Measurements from ENCODE around the gene CCDC7. TPM values are rescaled to one million over a fixed set of nuclear protein-coding genes. Genes with fewer than 3 reads are reported as not detected.
"Not testable (repeated sequence)": the region's sequence is repeated elsewhere in the genome, so short reads cannot be mapped to it uniquely, and the experiment has no call there.

CCDC7 gene
- total RNA-seq, 1 donor from 2014 or later: 11.1 TPM

DNA sequence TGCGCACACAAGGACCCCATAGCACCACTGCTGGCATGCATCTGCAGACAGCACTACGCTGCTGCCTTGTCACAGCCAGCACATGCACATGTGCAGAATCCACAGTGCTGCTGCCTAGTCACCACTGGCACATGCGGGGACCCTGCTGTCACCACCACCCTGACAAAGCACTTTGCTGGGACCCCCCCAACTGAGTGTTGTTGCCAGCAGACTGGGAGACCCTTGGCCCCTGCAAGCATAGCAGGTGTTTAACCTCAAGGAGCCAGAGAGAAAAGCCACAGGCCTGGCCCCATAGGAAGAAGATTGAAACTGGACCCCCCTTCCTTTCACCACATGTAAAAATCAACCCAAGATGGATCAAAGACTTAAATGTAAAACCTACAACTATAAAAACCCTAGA lies 300.9 kb downstream of the CCDC7 start:
- Mint-ChIP-seq H3K4me1 (no peaks in the 10 kb centered on the region), H3K27ac (no peak overlapping the region), H3K9me3 (peaks cover 30% of the 10 kb centered on the region), H3K36me3 (peaks cover 9% of the 10 kb centered on the region), H3K27me3 (ENCODE audit: low read depth) (no peaks in the 10 kb centered on the region), H3K4me3 (no peak overlapping the region)
- no peak for DNase-seq (ENCODE audit: low spot score in 2 of 2, unreplicated experiment in 2 of 2)
- TF ChIP-seq, protein P1, sequence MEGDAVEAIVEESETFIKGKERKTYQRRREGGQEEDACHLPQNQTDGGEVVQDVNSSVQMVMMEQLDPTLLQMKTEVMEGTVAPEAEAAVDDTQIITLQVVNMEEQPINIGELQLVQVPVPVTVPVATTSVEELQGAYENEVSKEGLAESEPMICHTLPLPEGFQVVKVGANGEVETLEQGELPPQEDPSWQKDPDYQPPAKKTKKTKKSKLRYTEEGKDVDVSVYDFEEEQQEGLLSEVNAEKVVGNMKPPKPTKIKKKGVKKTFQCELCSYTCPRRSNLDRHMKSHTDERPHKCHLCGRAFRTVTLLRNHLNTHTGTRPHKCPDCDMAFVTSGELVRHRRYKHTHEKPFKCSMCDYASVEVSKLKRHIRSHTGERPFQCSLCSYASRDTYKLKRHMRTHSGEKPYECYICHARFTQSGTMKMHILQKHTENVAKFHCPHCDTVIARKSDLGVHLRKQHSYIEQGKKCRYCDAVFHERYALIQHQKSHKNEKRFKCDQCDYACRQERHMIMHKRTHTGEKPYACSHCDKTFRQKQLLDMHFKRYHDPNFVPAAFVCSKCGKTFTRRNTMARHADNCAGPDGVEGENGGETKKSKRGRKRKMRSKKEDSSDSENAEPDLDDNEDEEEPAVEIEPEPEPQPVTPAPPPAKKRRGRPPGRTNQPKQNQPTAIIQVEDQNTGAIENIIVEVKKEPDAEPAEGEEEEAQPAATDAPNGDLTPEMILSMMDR (IDR thresholded peaks at IDR 0.05; ENCODE audit: unreplicated experiment): no peak

DNA sequence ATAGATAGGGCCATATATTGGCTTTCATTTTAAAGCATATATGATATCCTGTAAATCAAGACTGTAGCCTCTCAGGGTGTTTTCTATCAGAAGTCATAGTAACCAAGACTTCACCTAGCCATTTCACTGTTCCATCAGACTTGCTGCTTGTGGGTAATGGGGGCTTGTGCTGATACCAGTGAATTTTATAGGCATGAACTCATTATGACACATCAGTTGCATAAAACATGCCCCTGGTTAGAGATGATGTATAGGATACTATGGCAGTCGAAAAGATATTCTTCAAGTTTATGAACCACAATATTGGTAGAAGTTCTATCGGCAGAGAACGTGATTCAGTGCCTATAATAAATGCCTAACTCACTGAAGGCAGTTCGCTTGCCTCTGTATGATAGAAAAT lies 305.6 kb downstream of the CCDC7 start:
- no peak overlapping the region for H3K27ac Mint-ChIP-seq
- no peaks in the 10 kb centered on the region for H3K27me3 Mint-ChIP-seq (ENCODE audit: low read depth)
- peaks cover 9% of the 10 kb centered on the region for H3K36me3 Mint-ChIP-seq
- TF ChIP-seq, protein P1 (IDR thresholded peaks at IDR 0.05; ENCODE audit: unreplicated experiment): no peak
- peaks cover 38% of the 10 kb centered on the region for H3K9me3 Mint-ChIP-seq
- H3K4me1 Mint-ChIP-seq: no peaks in the 10 kb centered on the region
- no peak overlapping the region for H3K4me3 Mint-ChIP-seq
- no peak for DNase-seq (ENCODE audit: low spot score in 2 of 2, unreplicated experiment in 2 of 2)

DNA sequence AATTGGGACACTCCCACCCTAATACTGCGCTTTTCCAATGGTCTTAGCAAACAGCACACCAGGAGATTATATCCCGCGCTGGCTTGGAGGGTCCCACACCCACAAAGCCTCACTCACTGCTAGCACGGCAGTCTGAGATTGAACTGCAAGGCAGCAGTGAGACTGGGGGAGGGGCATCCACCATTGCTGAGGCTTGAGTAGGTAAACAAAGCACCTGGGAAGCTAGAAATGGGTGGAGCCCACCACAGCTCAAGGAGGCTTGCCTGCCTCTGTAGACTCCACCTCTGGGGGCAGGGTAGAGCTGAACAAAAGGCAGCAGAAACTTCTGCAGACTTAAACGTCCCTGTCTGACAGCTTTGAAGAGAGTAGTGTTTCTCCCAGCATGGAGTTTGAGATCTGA lies 309.0 kb downstream of the CCDC7 start:
- not testable (repeated sequence) for H3K27me3 Mint-ChIP-seq (ENCODE audit: low read depth); DNase-seq (ENCODE audit: low spot score in 2 of 2, unreplicated experiment in 2 of 2); H3K27ac Mint-ChIP-seq

DNA sequence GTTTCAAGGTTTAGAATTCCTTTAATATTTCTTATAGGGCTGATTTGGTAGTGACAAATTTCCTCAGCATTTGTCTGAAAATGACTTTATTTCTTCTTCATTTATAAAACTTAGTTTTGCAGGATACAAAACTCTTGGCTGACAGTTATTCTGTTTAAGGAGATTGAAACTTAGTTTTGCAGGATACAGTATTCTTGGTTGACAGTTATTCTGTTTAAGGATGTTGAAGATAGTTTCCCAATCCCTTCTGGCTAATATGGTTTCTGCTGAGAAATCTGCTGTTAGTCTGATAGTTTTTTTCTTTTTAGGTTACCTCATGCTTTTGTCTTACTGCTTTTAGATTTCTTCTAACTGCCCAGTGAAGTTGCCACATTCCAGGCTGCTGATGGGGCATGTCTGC lies 325.3 kb downstream of the CCDC7 start:
- no peak for DNase-seq (ENCODE audit: low spot score in 2 of 2, unreplicated experiment in 2 of 2)
- Mint-ChIP-seq H3K36me3 (peaks cover 7% of the 10 kb centered on the region), H3K27me3 (ENCODE audit: low read depth) (no peaks in the 10 kb centered on the region), H3K9me3 (peaks cover 48% of the 10 kb centered on the region), H3K4me3 (no peak overlapping the region), H3K4me1 (no peaks in the 10 kb centered on the region), H3K27ac (no peak overlapping the region)
- TF ChIP-seq, protein P1 (IDR thresholded peaks at IDR 0.05; ENCODE audit: unreplicated experiment): no peak

More for the DNA sequence above, 309.0 kb downstream of the CCDC7 start:
- H3K9me3 Mint-ChIP-seq: peaks cover 42% of the 10 kb centered on the region
- not testable (repeated sequence) for H3K36me3 Mint-ChIP-seq, H3K4me3 Mint-ChIP-seq, H3K4me1 Mint-ChIP-seq

DNA sequence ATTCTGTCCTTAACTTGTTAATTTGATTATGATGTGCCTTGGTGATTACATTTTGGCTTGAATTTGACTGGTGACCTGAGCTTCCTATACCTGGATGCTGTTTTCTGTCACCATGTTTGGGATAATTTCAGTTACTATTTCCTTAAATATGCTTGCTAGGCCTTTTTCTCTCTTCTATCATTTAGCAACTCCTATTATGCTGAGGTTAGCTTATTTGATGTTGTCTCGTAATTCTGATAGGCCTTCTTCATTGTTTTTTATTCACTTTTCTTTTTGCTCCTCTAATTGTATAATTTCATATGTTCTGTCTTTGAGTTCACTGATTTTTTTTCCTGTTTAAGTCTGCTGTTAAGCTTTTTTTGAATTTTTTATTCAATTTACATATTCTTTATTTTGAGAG lies 327.2 kb downstream of the CCDC7 start:
- no peaks in the 10 kb centered on the region for H3K27me3 Mint-ChIP-seq (ENCODE audit: low read depth)

DNA sequence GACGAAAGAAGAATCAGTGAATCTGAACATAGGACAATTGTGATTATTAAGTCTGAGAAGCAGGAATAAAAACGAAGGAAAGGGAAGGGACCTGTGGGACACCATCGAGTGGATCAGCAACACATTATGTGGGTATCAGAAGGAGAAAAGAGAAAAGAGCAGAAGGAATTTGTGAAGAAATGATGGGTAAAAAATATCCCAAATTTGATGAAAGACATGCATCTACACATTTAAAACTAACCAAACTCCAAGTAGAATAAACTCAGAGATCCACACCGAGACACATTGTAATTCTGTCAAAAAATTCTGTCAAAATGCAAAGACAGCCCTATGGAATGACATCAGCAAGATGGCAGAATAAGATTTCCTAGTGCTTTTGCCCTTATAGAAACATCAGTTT lies 341.0 kb downstream of the CCDC7 start:
- peaks cover 19% of the 10 kb centered on the region for H3K9me3 Mint-ChIP-seq
- no peak overlapping the region for H3K4me3 Mint-ChIP-seq
- H3K27me3 Mint-ChIP-seq (ENCODE audit: low read depth): no peaks in the 10 kb centered on the region
- no peak overlapping the region for H3K27ac Mint-ChIP-seq
- no peaks in the 10 kb centered on the region for H3K4me1 Mint-ChIP-seq
- DNase-seq (ENCODE audit: low spot score in 2 of 2, unreplicated experiment in 2 of 2): no peak
- H3K36me3 Mint-ChIP-seq: peaks cover 3% of the 10 kb centered on the region
- TF ChIP-seq, protein P1 (IDR thresholded peaks at IDR 0.05; ENCODE audit: unreplicated experiment): no peak

More for the DNA sequence above, 327.2 kb downstream of the CCDC7 start:
- Mint-ChIP-seq H3K4me3 (no peak overlapping the region), H3K36me3 (peaks cover 7% of the 10 kb centered on the region), H3K9me3 (peaks cover 43% of the 10 kb centered on the region), H3K4me1 (no peaks in the 10 kb centered on the region), H3K27ac (no peak overlapping the region)
- DNase-seq (ENCODE audit: low spot score in 2 of 2, unreplicated experiment in 2 of 2): no peak
- TF ChIP-seq, protein P1 (IDR thresholded peaks at IDR 0.05; ENCODE audit: unreplicated experiment): no peak

All from mesothelial cell of epicardium (in vitro differentiated cells).